Measurements from ENCODE around the gene RFX5. TPM values are rescaled to one million over a fixed set of nuclear protein-coding genes. Genes with fewer than 3 reads are reported as not detected.

Gene RFX5
- polyA plus RNA-seq, 1 donor (not counting 4 experiments of a cell fraction or from before 2014, with no cell fraction given) = 55.4 TPM

- no peak overlapping the region for H3K4me2 ChIP-seq (ENCODE audit: control insufficient read depth, extremely low read depth, insufficient read depth, low read depth, low read length)
- TF ChIP-seq EZH2 (IDR thresholded peaks at IDR 0.05; ENCODE audit: low read length) (no peak), CTCF (optimal IDR thresholded peaks at IDR 0.05 in 1 of 3, IDR thresholded peaks at IDR 0.05 in 1 of 3, conservative IDR thresholded peaks at IDR 0.05 in 1 of 3; ENCODE audit: extremely low read depth in 1 of 3, insufficient read depth in 2 of 3, low read length in 3 of 3) (no peak)
- H3K79me2 ChIP-seq (ENCODE audit: control insufficient read depth, insufficient read depth, low read length) = no peaks in the 10 kb centered on the region
- FAIRE-seq (no peak), DNase-seq (ENCODE audit: low read depth, low spot score) (no peak)
- H3K9ac ChIP-seq (ENCODE audit: control insufficient read depth, extremely low read depth, insufficient read depth, low read length) = no peak overlapping the region
- H3K4me1 ChIP-seq (ENCODE audit: control insufficient read depth, extremely low read depth, insufficient read depth, low read length) = peaks cover 4% of the 10 kb centered on the region
- H3K4me3 ChIP-seq (ENCODE audit: control insufficient read depth in 2 of 3, extremely low read depth in 1 of 3, insufficient read depth in 2 of 3, low read depth in 1 of 3, low read length in 3 of 3) = no peak overlapping the region
- H3K9me3 ChIP-seq (ENCODE audit: control insufficient read depth, low read depth, low read length) = no peaks in the 10 kb centered on the region
- no peak overlapping the region for H2AFZ ChIP-seq (ENCODE audit: control insufficient read depth, low read length)
- no peaks in the 10 kb centered on the region for H3K27me3 ChIP-seq (ENCODE audit: control insufficient read depth, extremely low read depth, insufficient read depth, low read length)
- H3K9me1 ChIP-seq (ENCODE audit: control insufficient read depth, extremely low read depth, insufficient read depth, low read length) = no peaks in the 10 kb centered on the region
- H3K27ac ChIP-seq (ENCODE audit: control insufficient read depth, insufficient read depth, low read length) = no peak overlapping the region
- no peaks in the 10 kb centered on the region for H4K20me1 ChIP-seq (ENCODE audit: control insufficient read depth, extremely low read depth, insufficient read depth, low read length)
- dilution Hi-C loops (cut with MboI; ENCODE audit: extremely low pct_ligation_motif_present, low sequenced_read_pairs) = no loop called here
- no peaks in the 10 kb centered on the region for H3K36me3 ChIP-seq (ENCODE audit: control insufficient read depth in 2 of 2, extremely low read depth in 1 of 2, insufficient read depth in 2 of 2, low read length in 2 of 2)
These were observed 20.8 kb upstream of the RFX5 start for GRCh38 chr1:151367658-151368392.

DNA sequence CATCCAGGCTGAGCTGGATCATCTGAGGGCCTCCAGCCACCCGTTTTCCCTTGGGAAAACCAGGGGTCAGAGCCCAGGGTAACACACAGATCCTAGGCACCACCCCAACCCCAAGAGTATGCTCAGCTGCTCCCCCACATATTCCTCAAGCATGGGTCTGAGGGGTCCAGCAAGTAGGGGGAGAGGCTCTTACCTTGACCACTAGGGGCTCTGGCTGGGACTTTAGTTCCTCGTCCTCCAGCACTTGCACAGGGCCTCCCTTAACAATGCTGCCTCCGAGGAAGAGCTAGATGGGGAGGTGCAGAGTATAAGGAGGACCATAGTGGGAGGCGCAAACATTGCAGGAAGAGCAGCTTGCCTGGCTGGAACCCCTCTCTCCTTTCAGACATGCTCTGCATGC, 17.9 kb upstream of the RFX5 start:
- no peak for TF ChIP-seq EZH2 (IDR thresholded peaks at IDR 0.05; ENCODE audit: low read length)
- no peak for TF ChIP-seq CTCF (optimal IDR thresholded peaks at IDR 0.05 in 1 of 3, IDR thresholded peaks at IDR 0.05 in 1 of 3, conservative IDR thresholded peaks at IDR 0.05 in 1 of 3; ENCODE audit: extremely low read depth in 1 of 3, insufficient read depth in 2 of 3, low read length in 3 of 3)
- Histone ChIP-seq H3K4me2 (ENCODE audit: control insufficient read depth, extremely low read depth, insufficient read depth, low read depth, low read length) (no peak overlapping the region), H3K9ac (ENCODE audit: control insufficient read depth, extremely low read depth, insufficient read depth, low read length) (no peak overlapping the region), H3K27ac (ENCODE audit: control insufficient read depth, insufficient read depth, low read length) (no peak overlapping the region), H3K4me3 (ENCODE audit: control insufficient read depth in 2 of 3, extremely low read depth in 1 of 3, insufficient read depth in 2 of 3, low read depth in 1 of 3, low read length in 3 of 3) (no peak overlapping the region), H3K27me3 (ENCODE audit: control insufficient read depth, extremely low read depth, insufficient read depth, low read length) (no peaks in the 10 kb centered on the region), H3K79me2 (ENCODE audit: control insufficient read depth, insufficient read depth, low read length) (no peaks in the 10 kb centered on the region), H3K4me1 (ENCODE audit: control insufficient read depth, extremely low read depth, insufficient read depth, low read length) (no peaks in the 10 kb centered on the region), H3K36me3 (ENCODE audit: control insufficient read depth in 2 of 2, extremely low read depth in 1 of 2, insufficient read depth in 2 of 2, low read length in 2 of 2) (no peaks in the 10 kb centered on the region), H3K9me3 (ENCODE audit: control insufficient read depth, low read depth, low read length) (peaks cover 6% of the 10 kb centered on the region), H2AFZ (ENCODE audit: control insufficient read depth, low read length) (no peak overlapping the region), H3K9me1 (ENCODE audit: control insufficient read depth, extremely low read depth, insufficient read depth, low read length) (no peaks in the 10 kb centered on the region), H4K20me1 (ENCODE audit: control insufficient read depth, extremely low read depth, insufficient read depth, low read length) (no peaks in the 10 kb centered on the region)
- dilution Hi-C loops (cut with MboI; ENCODE audit: extremely low pct_ligation_motif_present, low sequenced_read_pairs) = no loop called here
- DNase-seq (ENCODE audit: low read depth, low spot score) = no peak
- FAIRE-seq = no peak

All from keratinocyte (primary cell).